GM21447 (cell line): ENCODE data around the gene L3MBTL3.
A peak's percentile ranks its signal among the peaks of the same experiment; 100 is the strongest.
"Not testable (repeated sequence)": the region's sequence is repeated elsewhere in the genome, so short reads cannot be mapped to it uniquely, and the experiment has no call there.

ENCODE experiments used
- ATAC-seq: cut with Tn5 transposase; IDR thresholded peaks from one replicate; pipeline ENCODE4 v1.9.1; 2021; ENCODE audit not compliant: unreplicated experiment

Gene L3MBTL3

DNA sequence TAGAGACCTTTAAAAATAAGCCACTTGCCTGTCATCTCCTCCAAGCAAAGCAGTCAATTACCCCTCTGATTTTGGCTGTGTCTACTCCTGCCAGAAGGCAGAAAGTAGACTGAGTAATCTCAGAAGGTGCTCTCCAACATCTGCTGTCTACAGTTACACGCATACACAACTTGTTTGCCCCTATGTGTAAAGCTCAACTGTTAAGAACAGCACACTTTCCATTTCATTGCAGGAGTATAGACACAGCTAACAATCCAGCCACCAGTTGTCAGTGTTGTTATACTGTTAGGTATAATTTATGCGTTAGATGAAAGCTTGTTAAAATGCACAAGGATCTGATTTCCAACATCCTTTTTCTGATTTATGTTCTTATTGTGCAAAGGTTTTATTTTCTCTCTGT, 116.2 kb downstream of the L3MBTL3 start:
- no peak for ATAC-seq

DNA sequence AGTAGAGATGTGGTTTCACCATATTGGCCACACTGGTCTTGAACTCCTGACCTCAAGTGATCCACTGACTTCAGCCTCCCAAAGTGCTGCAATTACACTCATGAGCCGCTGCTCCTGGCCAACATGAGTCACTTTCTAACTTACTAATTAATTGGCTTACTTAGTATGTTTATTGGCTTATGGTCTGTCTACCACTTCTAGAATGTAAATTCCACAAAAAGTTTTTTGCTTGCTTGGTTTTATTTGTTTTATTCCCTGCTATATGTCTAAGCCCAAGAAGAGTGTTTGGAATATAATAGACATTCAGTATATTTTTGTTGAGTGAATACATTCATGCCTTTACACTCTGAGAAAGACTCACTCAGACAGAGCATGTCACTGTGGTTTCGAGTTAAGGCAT, 118.4 kb downstream of the L3MBTL3 start:
- no peak for ATAC-seq

- peak; percentile 70 for ATAC-seq
These were observed 119.9 kb downstream of the L3MBTL3 start for GRCh38 chr6:130138116-130138908.

DNA sequence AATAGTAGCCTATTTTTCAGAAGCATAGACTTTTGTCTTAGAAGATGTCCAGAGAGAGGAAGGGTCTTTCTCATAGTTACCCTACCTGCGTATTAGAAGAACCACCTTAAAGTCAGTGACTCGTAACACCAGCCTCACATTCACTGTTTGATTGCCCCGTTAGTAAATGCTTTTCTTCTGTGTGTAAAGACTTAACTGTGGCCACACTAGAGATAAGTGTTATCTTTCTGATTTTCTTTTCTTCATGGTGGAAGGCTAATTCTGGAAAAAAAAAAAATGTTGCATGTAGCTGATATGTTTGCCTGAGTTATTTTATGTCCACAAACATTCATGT, 120.5 kb downstream of the L3MBTL3 start:
- peak; percentile 24 for ATAC-seq

GRCh38 chr6:130140084-130140483, 121.7 kb downstream of the L3MBTL3 start:
- ATAC-seq, result no peak

DNA sequence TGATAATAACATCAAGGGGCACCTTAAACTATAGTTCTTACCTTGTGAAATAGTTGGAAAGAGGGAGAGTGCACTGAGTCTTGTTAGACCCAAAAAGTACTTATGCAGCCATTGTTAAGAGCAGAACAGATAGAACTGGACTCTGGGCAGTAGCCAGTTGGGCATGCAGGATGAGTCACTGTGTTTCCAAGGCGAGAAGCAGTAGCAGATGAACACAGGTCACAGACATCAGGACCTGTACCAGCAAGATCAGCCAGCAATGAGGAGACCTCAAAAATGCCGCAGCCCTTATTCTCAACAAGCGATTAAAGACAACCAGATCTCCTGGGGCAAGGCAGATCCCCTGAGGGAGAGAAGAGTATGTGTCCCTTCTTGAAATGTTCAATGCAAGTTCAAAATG, 125.3 kb downstream of the L3MBTL3 start:
- no peak for ATAC-seq

DNA sequence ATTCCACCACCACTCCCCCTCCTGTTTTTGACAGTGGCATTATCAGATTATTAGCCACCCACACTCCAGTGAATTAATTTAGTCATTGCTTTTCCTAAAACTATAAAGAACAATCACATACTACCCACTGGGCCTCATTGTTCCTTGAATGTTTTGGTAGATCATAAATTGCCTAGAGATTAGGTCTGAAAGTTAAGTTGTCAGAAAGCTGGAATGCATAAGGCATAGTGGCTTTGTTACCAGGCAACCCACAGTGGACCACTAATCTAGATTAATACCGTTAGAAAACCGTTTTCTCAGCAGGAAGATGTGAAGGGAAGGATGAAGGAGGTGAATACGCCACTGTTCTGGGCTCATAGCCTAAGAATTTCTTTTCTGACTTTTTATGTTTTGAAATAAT, 128.7 kb downstream of the L3MBTL3 start:
- ATAC-seq, result no peak

DNA sequence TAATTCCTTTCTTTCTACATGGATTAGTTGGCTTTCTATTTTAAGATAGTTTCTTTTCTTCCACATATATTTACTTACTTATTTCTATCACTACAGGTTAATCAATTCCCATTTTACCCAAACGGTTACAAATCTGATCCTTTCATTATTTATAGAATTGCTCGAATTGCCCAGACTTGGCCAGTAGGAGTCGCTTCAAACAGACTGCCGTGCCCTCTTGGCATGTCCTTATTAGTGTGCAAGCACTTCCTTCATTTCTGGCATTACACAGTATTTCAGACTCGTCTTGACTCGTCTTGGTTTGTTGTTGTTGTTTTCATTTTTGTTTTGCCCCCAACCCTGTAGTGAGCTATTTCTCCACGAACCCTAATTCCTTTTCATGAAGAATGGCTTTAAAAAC, 129.8 kb downstream of the L3MBTL3 start:
- no peak for ATAC-seq

DNA sequence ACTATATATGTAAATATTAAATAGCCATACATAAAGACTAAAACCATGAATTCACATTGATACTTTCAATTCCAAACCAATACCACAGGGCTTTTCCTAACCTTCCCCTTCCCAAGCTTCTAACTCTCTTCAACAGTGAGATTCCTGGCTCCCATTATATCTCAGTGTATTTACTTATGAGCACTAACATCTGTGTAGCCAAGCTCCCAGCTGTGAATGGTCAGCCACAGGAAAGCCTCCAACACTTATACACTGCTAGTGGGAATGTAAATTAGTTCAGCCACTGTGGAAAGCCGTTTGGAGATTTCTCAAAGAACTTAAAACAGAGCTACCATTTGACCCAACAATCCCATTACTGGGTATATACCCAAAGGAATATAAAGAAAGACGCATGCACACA, 130.6 kb downstream of the L3MBTL3 start:
- not testable (repeated sequence) for ATAC-seq

- no peak for ATAC-seq
These were observed 132.5 kb downstream of the L3MBTL3 start for GRCh38 chr6:130150906-130151305.

DNA sequence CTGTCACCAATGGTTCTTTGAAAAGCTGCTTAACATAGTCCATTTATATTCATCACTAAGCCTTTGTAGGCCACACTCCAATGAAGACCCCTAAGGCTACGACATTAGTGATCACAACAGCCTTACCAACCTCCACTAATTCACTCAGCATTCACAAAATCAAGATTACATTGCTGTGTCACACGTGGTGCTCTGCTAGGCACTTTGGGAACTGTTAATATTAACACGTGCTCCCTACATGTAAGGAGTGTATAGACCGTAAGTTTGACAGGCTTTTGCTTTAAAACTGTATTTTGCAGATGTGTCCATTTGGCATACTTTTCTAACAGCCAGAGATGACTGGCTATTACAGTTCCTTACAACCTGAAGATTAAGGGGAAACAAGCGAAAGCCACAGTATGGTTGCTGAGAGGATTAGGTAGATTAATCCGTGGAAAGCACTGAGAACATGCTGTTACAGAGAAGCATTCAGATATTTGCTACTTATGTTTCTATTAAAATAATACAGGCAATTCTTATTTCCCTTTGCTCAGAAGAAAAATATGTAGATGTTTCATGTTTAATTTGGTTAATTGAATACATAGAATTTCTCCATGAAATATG, 134.6 kb downstream of the L3MBTL3 start:
- no peak for ATAC-seq

DNA sequence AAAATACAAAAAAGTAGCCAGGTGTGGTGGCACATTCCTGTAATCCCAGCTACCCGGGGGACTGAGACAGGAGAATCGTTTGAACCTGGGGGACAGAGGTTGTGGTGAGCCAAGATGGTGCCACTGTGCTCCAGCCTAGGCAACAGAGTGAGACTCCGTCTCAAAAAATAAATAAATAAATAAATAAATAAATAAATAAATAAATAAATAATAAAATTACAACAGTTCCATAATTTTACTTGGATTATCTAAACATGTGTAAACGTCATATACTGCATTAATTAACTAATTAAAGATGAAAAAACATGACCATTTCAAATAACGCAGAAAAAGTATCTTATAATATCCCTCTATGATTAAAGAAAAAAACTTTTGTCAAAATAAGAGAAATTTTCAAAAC, 138.5 kb downstream of the L3MBTL3 start:
- ATAC-seq, result no peak

GRCh38 chr6:130158056-130158455, 139.7 kb downstream of the L3MBTL3 start:
- no peak for ATAC-seq

GRCh38 chr6:130158548-130158947, 140.2 kb downstream of the L3MBTL3 start:
- ATAC-seq, result no peak

DNA sequence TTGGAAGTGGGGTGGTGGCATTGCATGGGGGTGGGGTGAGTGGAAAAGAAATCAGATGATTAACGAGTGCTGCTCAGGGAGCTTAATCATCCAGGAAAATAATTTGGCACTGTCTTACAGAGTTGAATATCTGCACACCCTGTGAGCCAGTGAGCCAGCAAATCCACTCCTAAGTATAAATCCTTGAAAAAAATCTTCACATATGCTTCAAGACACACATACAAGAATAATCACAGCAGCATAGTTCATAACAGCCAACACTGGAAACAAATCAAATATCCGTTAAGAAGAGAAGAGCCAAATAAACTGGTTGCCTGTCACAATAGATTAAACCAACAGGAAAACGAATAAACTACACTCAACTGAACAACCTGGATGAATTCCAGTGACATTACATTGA, 141.6 kb downstream of the L3MBTL3 start:
- ATAC-seq, result no peak

GRCh38 chr6:130161683-130162404, 143.5 kb downstream of the L3MBTL3 start:
- ATAC-seq, result no peak

- no peak for ATAC-seq
These were observed 144.0 kb downstream of the L3MBTL3 start for GRCh38 chr6:130162421-130162820.

- no peak for ATAC-seq
These were observed 144.9 kb downstream of the L3MBTL3 start for GRCh38 chr6:130163266-130163665.

DNA sequence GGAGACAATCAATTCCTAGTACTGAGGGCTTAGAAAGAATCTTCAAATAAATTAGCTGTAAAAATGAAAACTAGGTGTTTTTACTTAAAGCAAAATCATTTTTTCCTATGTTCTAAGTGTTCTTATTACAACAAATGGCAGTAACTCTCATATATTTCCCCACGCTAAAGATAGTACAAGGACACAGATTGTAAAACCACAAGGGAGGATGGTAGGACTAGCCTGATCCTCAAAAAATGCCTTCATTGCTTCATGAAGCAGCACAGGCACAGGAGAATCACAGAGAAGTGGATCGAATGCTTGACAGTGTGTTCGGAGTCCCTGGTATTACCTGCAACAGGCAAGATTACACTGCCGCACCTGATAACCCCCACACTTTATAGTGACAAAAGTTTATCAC, 145.9 kb downstream of the L3MBTL3 start:
- ATAC-seq, result no peak

DNA sequence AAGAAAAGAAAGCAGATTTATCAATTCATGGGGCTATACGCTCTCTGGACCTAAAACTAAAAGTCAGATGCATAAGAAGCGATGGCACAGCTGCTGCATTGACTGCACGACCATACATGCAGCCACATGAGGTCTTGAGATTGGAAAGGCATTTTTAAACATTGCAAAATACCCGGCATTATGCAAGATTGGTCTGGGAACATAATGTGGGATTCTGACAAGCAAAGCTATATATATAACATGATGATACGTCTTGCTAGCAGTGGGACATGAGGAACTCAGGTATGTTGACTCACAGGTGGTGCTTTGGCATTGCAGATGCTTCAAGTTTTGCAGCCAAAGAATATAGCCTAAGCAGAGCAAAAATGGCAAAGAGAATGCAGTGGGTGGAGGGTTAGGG, 149.3 kb downstream of the L3MBTL3 start:
- ATAC-seq, result no peak

- not testable (repeated sequence) for ATAC-seq
These were observed 151.8 kb downstream of the L3MBTL3 start for GRCh38 chr6:130170160-130170559.

- not testable (repeated sequence) for ATAC-seq
These were observed 155.1 kb downstream of the L3MBTL3 start for GRCh38 chr6:130173377-130174004.
